Cardiac muscle cell (in vitro differentiated cells and primary cell): ENCODE measurements around the gene ANO9. TPM values are rescaled to one million over a fixed set of nuclear protein-coding genes. Genes with fewer than 3 reads are reported as not detected.

ENCODE experiments used
- DNase-seq, 2 donors: peaks; one replicate each; pipeline versions ENCODE4 v3.0.0 to v3.0.0-alpha.2; 2010 to 2017; ENCODE audit warnings: low read depth in 1 of 2, low spot score in 1 of 2
- H3K27ac ChIP-seq: fragments of 200-600 bp; sonication (generic); 2 replicates; pipeline ENCODE4 v1.5.1; 2016
- H3K27me3 ChIP-seq: fragments of 200-600 bp; sonication (generic); 2 replicates; pipeline ENCODE4 v1.6.0; 2016; ENCODE audit warnings: control low read depth
- H3K36me3 ChIP-seq: fragments of 200-600 bp; sonication (generic); 2 replicates; pipeline ENCODE4 v1.5.1; 2016; ENCODE audit warnings: control low read depth
- H3K4me1 ChIP-seq: fragments of 200-600 bp; sonication (generic); 2 replicates; pipeline ENCODE4 v1.8.1; 2017; ENCODE audit warnings: low read depth, mild to moderate bottlenecking, mixed run types
- H3K4me3 ChIP-seq: fragments of 200-600 bp; sonication (generic); 2 replicates; pipeline ENCODE4 v1.5.1; 2016; ENCODE audit warnings: mild to moderate bottlenecking
- H3K9me3 ChIP-seq: fragments of 200-600 bp; sonication (generic); 2 replicates; pipeline ENCODE4 v1.5.1; 2017; ENCODE audit warnings: low read depth, mild to moderate bottlenecking, control low read depth
- CTCF ChIP-seq: IDR thresholded peaks from 2 replicates; pipeline ENCODE4 v1.5.1; 2012; ENCODE audit warnings: low read depth, mild to moderate bottlenecking, low read length
- polyA plus RNA-seq: library from polyadenylated mRNA; unstranded; fragments of >200 nt; fragmentation: Nextera tagmentation; extraction: Ambion mirVana; gene quantifications from 2 replicates; pipeline ENCODE4 v1.2.1, GENCODE V29; 2016
- total RNA-seq: library from RNA; depleted of rRNA; stranded (reverse); fragments of >200 nt; gene quantifications from 2 replicates; pipeline ENCODE4 v1.2.3, GENCODE V29; 2016

Gene ANO9
- total and polyA plus RNA-seq, 2 experiments from 2014 or later: 0.23 to 0.51 TPM

GRCh38 chr11:372809-373715, 68.7 kb downstream of the ANO9 start:
- H3K27ac ChIP-seq: no peak overlapping the region
- TF ChIP-seq CTCF: no peak
- no peaks in the 10 kb centered on the region for H3K9me3 ChIP-seq
- H3K27me3 ChIP-seq: no peaks in the 10 kb centered on the region
- H3K4me1 ChIP-seq: no peaks in the 10 kb centered on the region
- H3K36me3 ChIP-seq: peaks cover 3% of the 10 kb centered on the region
- no peak overlapping the region for H3K4me3 ChIP-seq
- no peak for DNase-seq

- peaks cover 3% of the 10 kb centered on the region for H3K36me3 ChIP-seq
- no peaks in the 10 kb centered on the region for H3K4me1 ChIP-seq
- DNase-seq: no peak
- H3K9me3 ChIP-seq: no peaks in the 10 kb centered on the region
- H3K4me3 ChIP-seq: no peak overlapping the region
- H3K27ac ChIP-seq: no peak overlapping the region
- H3K27me3 ChIP-seq: no peaks in the 10 kb centered on the region
- no peak for TF ChIP-seq CTCF
Measured at GRCh38 chr11:371716-372590, 69.9 kb downstream of the ANO9 start.

- Histone ChIP-seq H3K27ac (no peak overlapping the region), H3K9me3 (no peaks in the 10 kb centered on the region), H3K4me1 (no peaks in the 10 kb centered on the region), H3K36me3 (peaks cover 3% of the 10 kb centered on the region), H3K27me3 (no peaks in the 10 kb centered on the region), H3K4me3 (no peak overlapping the region)
- no peak for DNase-seq
- no peak for TF ChIP-seq CTCF
Measured at GRCh38 chr11:371051-371450, 70.8 kb downstream of the ANO9 start.

GRCh38 chr11:370070-370941, 71.5 kb downstream of the ANO9 start:
- peak in 1 of 2 donors; percentile 39 for DNase-seq
- Histone ChIP-seq H3K9me3 (no peaks in the 10 kb centered on the region), H3K36me3 (peaks cover 3% of the 10 kb centered on the region), H3K4me3 (peak overlapping the region; percentile 29), H3K4me1 (no peaks in the 10 kb centered on the region), H3K27me3 (no peaks in the 10 kb centered on the region), H3K27ac (no peak overlapping the region)
- no peak for TF ChIP-seq CTCF
